ENCODE data around the gene ATP1B1. TPM values are rescaled to one million over a fixed set of nuclear protein-coding genes. Genes with fewer than 3 reads are reported as not detected.

ATP1B1 gene
- total and polyA plus RNA-seq, 2 of the 13 experiments (the other 11 are each of a cell fraction or from before 2014, with no cell fraction given), result 134 to 135 TPM

DNA sequence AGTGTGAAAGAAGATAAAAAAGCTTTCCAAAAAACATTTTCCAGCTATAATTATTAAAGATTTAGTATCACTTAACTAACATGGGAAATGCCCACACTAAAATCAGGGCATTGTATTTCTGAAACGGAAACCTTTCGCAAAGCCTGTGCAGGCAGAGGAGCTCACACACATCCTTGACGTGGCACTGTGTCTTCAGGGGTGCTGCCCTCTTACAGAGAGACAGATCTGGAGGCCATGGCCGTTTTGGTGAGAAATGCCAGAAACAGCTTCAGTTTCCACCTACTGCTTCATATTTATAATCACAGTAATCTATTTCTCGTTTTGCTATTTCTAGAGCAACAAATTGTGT lies 26.7 kb downstream of the ATP1B1 start (continued):
- TF ChIP-seq, protein P1, sequence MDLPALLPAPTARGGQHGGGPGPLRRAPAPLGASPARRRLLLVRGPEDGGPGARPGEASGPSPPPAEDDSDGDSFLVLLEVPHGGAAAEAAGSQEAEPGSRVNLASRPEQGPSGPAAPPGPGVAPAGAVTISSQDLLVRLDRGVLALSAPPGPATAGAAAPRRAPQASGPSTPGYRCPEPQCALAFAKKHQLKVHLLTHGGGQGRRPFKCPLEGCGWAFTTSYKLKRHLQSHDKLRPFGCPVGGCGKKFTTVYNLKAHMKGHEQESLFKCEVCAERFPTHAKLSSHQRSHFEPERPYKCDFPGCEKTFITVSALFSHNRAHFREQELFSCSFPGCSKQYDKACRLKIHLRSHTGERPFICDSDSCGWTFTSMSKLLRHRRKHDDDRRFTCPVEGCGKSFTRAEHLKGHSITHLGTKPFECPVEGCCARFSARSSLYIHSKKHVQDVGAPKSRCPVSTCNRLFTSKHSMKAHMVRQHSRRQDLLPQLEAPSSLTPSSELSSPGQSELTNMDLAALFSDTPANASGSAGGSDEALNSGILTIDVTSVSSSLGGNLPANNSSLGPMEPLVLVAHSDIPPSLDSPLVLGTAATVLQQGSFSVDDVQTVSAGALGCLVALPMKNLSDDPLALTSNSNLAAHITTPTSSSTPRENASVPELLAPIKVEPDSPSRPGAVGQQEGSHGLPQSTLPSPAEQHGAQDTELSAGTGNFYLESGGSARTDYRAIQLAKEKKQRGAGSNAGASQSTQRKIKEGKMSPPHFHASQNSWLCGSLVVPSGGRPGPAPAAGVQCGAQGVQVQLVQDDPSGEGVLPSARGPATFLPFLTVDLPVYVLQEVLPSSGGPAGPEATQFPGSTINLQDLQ (CRISPR knock-in tag; IDR thresholded peaks at IDR 0.05), result no peak
- TF ChIP-seq ZNF577 (CRISPR knock-in tag; IDR thresholded peaks at IDR 0.05; ENCODE audit: borderline replicate concordance, low read depth) (no peak), RBM22 (optimal IDR thresholded peaks at IDR 0.05; ENCODE audit: low read length) (peak; percentile 77)

DNA sequence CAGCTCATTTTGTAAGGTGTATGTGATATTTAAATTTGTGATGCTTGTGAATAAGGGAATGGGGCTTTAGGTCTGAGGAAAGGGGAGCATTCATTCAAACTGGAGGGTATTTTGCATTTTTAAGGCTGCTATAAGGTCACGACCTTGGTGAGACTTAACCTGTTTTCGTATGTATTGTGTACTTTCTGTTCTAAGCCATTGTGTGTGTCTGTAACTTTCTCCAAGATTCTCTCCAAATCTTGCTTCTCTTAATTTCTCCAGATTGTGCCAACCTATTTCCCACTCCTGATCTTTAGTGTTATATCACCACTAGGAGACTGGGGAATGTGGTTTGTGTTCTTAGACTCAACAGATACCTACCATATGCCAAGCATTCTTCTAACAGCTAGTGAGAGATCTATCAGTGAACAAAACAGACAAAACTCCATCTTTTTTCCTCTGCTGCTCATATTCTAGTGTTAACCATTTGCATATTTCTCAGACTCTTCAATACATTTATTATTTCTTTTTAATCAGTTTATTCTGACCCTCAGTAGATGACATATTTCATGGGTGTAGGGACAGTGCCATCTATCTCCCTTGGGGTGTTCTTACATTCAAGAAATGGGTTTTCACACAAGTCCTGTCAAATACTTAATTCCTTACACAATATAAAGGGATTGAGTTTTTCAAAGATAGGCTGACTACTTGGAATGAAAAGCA lies 27.5 kb downstream of the ATP1B1 start:
- H3K4me3 ChIP-seq (replicated peaks in 1 of 3; ENCODE audit: insufficient read depth in 1 of 3, low read depth in 2 of 3, low read length in 3 of 3), result no peak overlapping the region
- ATAC-seq, result peak; percentile 12; the same call in 2 of the 3 replicates
- FAIRE-seq, result no peak
- no peaks in the 10 kb centered on the region for H3K9me3 ChIP-seq (ENCODE audit: low read length)
- POLR2A ChIA-PET, result no interaction called here
- H3K79me2 ChIP-seq (ENCODE audit: insufficient read depth, low read length), result no peaks in the 10 kb centered on the region
- WGBS (ENCODE audit: low lambda C conversion rate), result 90% methylated on average over 2 of the region's 2 CpGs
- H3K27ac ChIP-seq (ENCODE audit: extremely low read length, insufficient read depth, low read length), result no peak overlapping the region
- peaks cover 4% of the 10 kb centered on the region for H3K4me1 ChIP-seq (ENCODE audit: insufficient read depth, low read length)
- no peaks in the 10 kb centered on the region for H3K27me3 ChIP-seq (ENCODE audit: control insufficient read depth in 1 of 2, insufficient read depth in 2 of 2, low read length in 2 of 2)
- CTCF ChIA-PET (ENCODE audit: low intra/inter-chr PET ratio, low total read pairs), result no interaction called here
- H3K4me2 ChIP-seq (ENCODE audit: low read depth, low read length), result no peak overlapping the region
- in situ Hi-C loops (cut with HindIII; ENCODE audit: extremely low pct_ligation_motif_present, low pct_unique_long_range_greater_than_20kb), result no loop called here
- intact Hi-C loops (cut with micrococcal nuclease; ENCODE audit: unreplicated experiment), result no loop called here
- DNase-seq (ENCODE audit: low spot score), result no peak
- peak; percentile 47; the same call in 1 of the 2 replicates for TF ChIP-seq STAG1 (CRISPR knock-in tag; IDR thresholded peaks at IDR 0.05)
- TF ChIP-seq NR2F6 (IDR thresholded peaks at IDR 0.05), result no peak
- peak; percentile 16; the same call in 1 of the 2 replicates for TF ChIP-seq NR2F6 (CRISPR knock-in tag; IDR thresholded peaks at IDR 0.05)
- TF ChIP-seq ZNF430 (CRISPR knock-in tag; IDR thresholded peaks at IDR 0.05), result no peak
- no peak for TF ChIP-seq ZNF737 (CRISPR knock-in tag; IDR thresholded peaks at IDR 0.05; ENCODE audit: borderline replicate concordance)
- TF ChIP-seq AGO2 (optimal IDR thresholded peaks at IDR 0.05; ENCODE audit: low read depth, low read length), result peak; percentile 37
- no peak for TF ChIP-seq U2AF2 (IDR thresholded peaks at IDR 0.05; ENCODE audit: low read depth, low read length)
- TF ChIP-seq SSRP1 (CRISPR knock-in tag; IDR thresholded peaks at IDR 0.05), result peak; percentile 71; the same call in 1 of the 2 replicates
- no peak for TF ChIP-seq ZNF121 (CRISPR knock-in tag; IDR thresholded peaks at IDR 0.05)
- TF ChIP-seq NR2F1 (CRISPR knock-in tag; IDR thresholded peaks at IDR 0.05), result peak in 1 of 2 experiments; percentile 23; a peak in 1 of 4 replicates
- TF ChIP-seq, protein P2, sequence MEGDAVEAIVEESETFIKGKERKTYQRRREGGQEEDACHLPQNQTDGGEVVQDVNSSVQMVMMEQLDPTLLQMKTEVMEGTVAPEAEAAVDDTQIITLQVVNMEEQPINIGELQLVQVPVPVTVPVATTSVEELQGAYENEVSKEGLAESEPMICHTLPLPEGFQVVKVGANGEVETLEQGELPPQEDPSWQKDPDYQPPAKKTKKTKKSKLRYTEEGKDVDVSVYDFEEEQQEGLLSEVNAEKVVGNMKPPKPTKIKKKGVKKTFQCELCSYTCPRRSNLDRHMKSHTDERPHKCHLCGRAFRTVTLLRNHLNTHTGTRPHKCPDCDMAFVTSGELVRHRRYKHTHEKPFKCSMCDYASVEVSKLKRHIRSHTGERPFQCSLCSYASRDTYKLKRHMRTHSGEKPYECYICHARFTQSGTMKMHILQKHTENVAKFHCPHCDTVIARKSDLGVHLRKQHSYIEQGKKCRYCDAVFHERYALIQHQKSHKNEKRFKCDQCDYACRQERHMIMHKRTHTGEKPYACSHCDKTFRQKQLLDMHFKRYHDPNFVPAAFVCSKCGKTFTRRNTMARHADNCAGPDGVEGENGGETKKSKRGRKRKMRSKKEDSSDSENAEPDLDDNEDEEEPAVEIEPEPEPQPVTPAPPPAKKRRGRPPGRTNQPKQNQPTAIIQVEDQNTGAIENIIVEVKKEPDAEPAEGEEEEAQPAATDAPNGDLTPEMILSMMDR (CRISPR knock-in tag; IDR thresholded peaks at IDR 0.05), result peak; percentile 34; the same call in 1 of the 2 replicates
- TF ChIP-seq FOXA1 (IDR thresholded peaks at IDR 0.05), result no peak
- no peak for TF ChIP-seq FOXA1 (CRISPR knock-in tag; IDR thresholded peaks at IDR 0.05)
- TF ChIP-seq RBM22 (optimal IDR thresholded peaks at IDR 0.05; ENCODE audit: low read length), result peak; percentile 65
- TF ChIP-seq SMC3 (IDR thresholded peaks at IDR 0.05; ENCODE audit: low read length), result 0 out of 2 replicates have a peak, but pooled peaks have one; percentile 14
- TF ChIP-seq JDP2 (CRISPR knock-in tag; IDR thresholded peaks at IDR 0.05; ENCODE audit: borderline replicate concordance), result no peak
- TF ChIP-seq, protein P3, sequence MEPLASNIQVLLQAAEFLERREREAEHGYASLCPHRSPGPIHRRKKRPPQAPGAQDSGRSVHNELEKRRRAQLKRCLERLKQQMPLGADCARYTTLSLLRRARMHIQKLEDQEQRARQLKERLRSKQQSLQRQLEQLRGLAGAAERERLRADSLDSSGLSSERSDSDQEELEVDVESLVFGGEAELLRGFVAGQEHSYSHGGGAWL (CRISPR knock-in tag; IDR thresholded peaks at IDR 0.05), result no peak
- TF ChIP-seq FOXM1 (CRISPR knock-in tag; IDR thresholded peaks at IDR 0.05), result no peak
- H3K36me3 ChIP-seq (replicated peaks in 1 of 2; ENCODE audit: control insufficient read depth in 1 of 2, insufficient read depth in 2 of 2, low read length in 2 of 2), result peaks cover 11 to 34% of the 10 kb centered on the region in 2 experiments
- H4K20me1 ChIP-seq (ENCODE audit: insufficient read depth, low read length), result no peaks in the 10 kb centered on the region
- no peak overlapping the region for H3K9ac ChIP-seq (ENCODE audit: insufficient read depth, low read depth, low read length)
- no TSS peak for BruUV-seq (replicated peaks)
- no peak overlapping the region for H2AFZ ChIP-seq (ENCODE audit: low read length)
